ENCODE results near the gene PTPN9.

PTPN9 gene

DNA sequence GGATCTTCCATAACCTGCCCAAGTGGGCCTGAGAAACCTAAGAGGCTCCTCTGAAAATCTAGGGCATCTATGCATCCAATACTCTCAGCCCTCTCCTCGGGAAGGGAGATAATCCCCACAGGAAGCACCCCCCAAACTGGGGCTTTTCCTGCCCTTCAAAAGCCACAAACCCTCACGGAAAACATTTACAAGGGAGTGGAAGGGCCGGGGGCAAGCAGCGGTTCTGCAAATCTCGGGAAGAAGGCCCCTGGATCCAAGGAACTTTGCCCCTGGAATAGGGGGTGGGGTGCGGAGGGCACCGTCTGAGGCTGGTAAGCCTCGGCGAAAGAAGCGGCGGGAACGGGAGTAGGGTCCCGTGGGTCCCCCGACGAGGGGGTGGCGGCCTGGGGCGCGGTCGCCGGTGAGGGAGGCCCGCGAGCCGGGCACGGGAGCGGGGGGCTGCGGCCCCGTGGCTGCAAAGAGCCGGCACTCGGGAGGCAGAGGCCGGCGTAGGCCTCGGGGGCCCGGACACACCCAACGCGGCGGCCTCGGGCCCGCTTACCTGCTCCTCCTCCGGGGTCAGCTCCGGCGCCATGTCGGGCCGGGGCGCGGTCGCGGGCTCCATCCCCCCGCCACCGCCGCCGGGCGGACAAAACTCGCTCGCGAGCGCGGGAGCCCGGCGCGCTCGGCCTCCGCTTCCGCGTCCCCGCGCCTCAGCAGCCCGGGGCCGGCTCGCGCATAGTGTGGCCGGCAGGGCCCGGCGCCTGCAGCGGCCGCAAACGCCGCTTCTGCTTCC, 755 bp downstream of the PTPN9 start:
- peak overlapping the region; percentile 91 for H3K9ac ChIP-seq (ENCODE audit: low read length)
- H3K79me2 ChIP-seq (ENCODE audit: low read length): peaks cover 48% of the 10 kb centered on the region
- H2AFZ ChIP-seq (ENCODE audit: low read depth, low read length): peak overlapping the region; percentile 16; the same call in 1 of the 2 replicates
- H4K20me1 ChIP-seq (ENCODE audit: insufficient read depth, low read length): peaks cover 12% of the 10 kb centered on the region
- TF ChIP-seq, protein P1, sequence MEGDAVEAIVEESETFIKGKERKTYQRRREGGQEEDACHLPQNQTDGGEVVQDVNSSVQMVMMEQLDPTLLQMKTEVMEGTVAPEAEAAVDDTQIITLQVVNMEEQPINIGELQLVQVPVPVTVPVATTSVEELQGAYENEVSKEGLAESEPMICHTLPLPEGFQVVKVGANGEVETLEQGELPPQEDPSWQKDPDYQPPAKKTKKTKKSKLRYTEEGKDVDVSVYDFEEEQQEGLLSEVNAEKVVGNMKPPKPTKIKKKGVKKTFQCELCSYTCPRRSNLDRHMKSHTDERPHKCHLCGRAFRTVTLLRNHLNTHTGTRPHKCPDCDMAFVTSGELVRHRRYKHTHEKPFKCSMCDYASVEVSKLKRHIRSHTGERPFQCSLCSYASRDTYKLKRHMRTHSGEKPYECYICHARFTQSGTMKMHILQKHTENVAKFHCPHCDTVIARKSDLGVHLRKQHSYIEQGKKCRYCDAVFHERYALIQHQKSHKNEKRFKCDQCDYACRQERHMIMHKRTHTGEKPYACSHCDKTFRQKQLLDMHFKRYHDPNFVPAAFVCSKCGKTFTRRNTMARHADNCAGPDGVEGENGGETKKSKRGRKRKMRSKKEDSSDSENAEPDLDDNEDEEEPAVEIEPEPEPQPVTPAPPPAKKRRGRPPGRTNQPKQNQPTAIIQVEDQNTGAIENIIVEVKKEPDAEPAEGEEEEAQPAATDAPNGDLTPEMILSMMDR (IDR thresholded peaks at IDR 0.05; ENCODE audit: low read depth, low read length): no peak
- TF ChIP-seq EZH2phosphoT487 (IDR thresholded peaks at IDR 0.05; ENCODE audit: low read depth): no peak
- H3K36me3 ChIP-seq (replicated peaks; ENCODE audit: low read depth, low read length): no peaks in the 10 kb centered on the region
- H3K4me3 ChIP-seq (ENCODE audit: low read length): peak overlapping the region; percentile 93
- H3K4me2 ChIP-seq (ENCODE audit: low read length): peak overlapping the region; percentile 81
- H3K4me1 ChIP-seq (ENCODE audit: low read length): peaks cover 16% of the 10 kb centered on the region
- H3K27me3 ChIP-seq (ENCODE audit: low read depth, low read length): no peaks in the 10 kb centered on the region
- no peaks in the 10 kb centered on the region for H3K9me3 ChIP-seq (ENCODE audit: insufficient read depth, low read length)
- peak overlapping the region; percentile 46 for H3K27ac ChIP-seq (ENCODE audit: low read length)

DNA sequence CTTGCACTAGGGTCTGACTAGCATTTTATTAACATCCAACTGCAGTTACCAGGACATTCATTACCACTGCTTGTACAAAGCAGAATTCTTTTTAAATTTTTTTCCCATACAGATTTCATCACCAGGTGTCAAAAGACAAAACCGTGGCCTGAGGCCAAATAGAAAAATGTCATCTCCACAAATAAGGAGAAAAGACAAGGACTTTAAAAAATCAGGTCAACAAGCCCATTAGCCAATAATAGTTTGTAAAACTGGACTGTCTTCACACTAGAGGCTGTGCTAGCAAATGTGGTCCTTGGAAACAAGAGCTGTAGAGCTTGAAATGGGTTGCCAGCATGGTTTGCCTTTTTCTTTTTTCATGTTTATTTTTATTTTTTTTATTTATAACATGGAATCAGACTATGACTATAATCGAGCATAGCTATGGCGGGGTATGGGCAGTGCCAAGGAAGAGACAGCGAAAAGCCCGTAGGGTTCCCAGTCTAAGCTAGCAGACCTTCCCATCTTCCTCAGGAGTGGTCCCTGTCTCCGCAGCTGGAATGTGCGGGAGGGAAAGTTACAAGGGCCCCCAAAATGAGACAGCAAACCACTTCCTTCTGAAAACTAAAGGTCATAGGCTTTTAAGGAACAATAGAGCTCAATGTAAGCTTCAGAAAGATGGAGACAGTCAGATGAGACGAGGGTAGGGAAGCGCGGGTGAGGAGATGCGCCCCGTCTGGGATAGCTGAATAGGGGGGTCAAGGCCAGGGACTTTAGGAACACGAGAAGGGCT, 1.5 kb downstream of the PTPN9 start:
- Histone ChIP-seq H3K27ac (ENCODE audit: low read length) (peak overlapping the region; percentile 46), H3K79me2 (ENCODE audit: low read length) (peaks cover 55% of the 10 kb centered on the region), H3K9ac (ENCODE audit: low read length) (peak overlapping the region; percentile 91), H3K36me3 (replicated peaks; ENCODE audit: low read depth, low read length) (peaks cover 4% of the 10 kb centered on the region), H3K4me1 (ENCODE audit: low read length) (peaks cover 16% of the 10 kb centered on the region), H3K9me3 (ENCODE audit: insufficient read depth, low read length) (no peaks in the 10 kb centered on the region), H4K20me1 (ENCODE audit: insufficient read depth, low read length) (peaks cover 18% of the 10 kb centered on the region), H3K4me3 (ENCODE audit: low read length) (peak overlapping the region; percentile 93), H3K27me3 (ENCODE audit: low read depth, low read length) (no peaks in the 10 kb centered on the region), H2AFZ (ENCODE audit: low read depth, low read length) (peak overlapping the region; percentile 12; the same call in 1 of the 2 replicates), H3K4me2 (ENCODE audit: low read length) (peak overlapping the region; percentile 81)
- no peak for TF ChIP-seq EZH2phosphoT487 (IDR thresholded peaks at IDR 0.05; ENCODE audit: low read depth)
- TF ChIP-seq, protein P1 (IDR thresholded peaks at IDR 0.05; ENCODE audit: low read depth, low read length): no peak

DNA sequence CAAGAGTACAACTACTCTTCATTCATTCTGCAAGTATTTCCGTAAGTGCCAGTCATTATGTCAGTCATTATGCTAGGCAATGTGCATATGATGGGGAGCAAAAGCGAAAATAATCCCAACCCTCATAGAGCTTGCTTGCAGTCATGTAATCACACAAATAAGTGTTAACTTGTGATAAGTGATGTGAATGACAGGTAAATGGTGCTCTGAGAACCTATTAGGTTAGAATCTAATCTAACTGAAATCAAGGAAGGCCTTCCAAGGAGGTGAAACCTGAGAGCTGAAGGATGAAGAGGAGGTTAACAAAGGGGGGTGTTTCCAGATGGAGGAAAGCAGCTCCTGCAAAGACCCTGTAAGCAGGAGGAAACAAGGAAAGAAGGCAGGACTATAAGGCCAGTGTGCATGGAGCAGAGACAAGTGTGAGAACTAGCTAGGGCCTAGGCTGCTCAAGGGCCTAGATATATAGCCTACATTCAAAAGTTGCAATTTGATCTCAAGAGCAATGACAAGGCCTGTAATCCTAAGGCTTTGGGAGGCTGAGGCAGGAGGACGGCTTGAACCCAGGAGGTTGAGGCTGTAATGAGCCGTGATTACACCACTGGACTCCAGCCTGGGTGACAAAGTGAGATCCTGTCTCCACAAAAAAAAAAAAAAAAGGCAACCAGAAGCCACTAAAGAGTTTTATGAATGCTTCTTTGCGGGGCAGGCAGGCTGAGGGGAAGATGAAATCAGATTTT, 5.3 kb downstream of the PTPN9 start:
- Histone ChIP-seq H2AFZ (ENCODE audit: low read depth, low read length) (no peak overlapping the region), H3K4me1 (ENCODE audit: low read length) (peaks cover 10% of the 10 kb centered on the region), H3K27me3 (ENCODE audit: low read depth, low read length) (no peaks in the 10 kb centered on the region), H3K9me3 (ENCODE audit: insufficient read depth, low read length) (no peaks in the 10 kb centered on the region), H3K9ac (ENCODE audit: low read length) (no peak overlapping the region), H3K4me2 (ENCODE audit: low read length) (no peak overlapping the region), H4K20me1 (ENCODE audit: insufficient read depth, low read length) (peaks cover 18% of the 10 kb centered on the region), H3K27ac (ENCODE audit: low read length) (no peak overlapping the region), H3K79me2 (ENCODE audit: low read length) (peaks cover 82% of the 10 kb centered on the region), H3K4me3 (ENCODE audit: low read length) (no peak overlapping the region), H3K36me3 (replicated peaks; ENCODE audit: low read depth, low read length) (peaks cover 10% of the 10 kb centered on the region)
- TF ChIP-seq, protein P1 (IDR thresholded peaks at IDR 0.05; ENCODE audit: low read depth, low read length): no peak
- no peak for TF ChIP-seq EZH2phosphoT487 (IDR thresholded peaks at IDR 0.05; ENCODE audit: low read depth)

Data from OCI-LY3 (cell line).